HG03066 (cell line): ENCODE data around the gene C15orf40.
A peak's percentile ranks its signal among the peaks of the same experiment; 100 is the strongest.

ENCODE experiments used
- ATAC-seq: cut with Tn5 transposase; IDR thresholded peaks from one replicate; pipeline ENCODE4 v1.9.1; 2021; ENCODE audit warnings: low read depth; ENCODE audit not compliant: unreplicated experiment

Gene C15orf40

GRCh38 chr15:82995076-82995475 lies 16.4 kb downstream of the C15orf40 start:
- no peak for ATAC-seq

- no peak for ATAC-seq
Observed at GRCh38 chr15:82993144-82993543, 18.3 kb downstream of the C15orf40 start.

GRCh38 chr15:82992436-82992998 lies 18.9 kb downstream of the C15orf40 start:
- ATAC-seq, result no peak

- ATAC-seq, result no peak
Observed at GRCh38 chr15:82986442-82986780, 25.0 kb downstream of the C15orf40 start.

- peak; percentile 92 for ATAC-seq
Observed at GRCh38 chr15:82985688-82986441, 25.6 kb downstream of the C15orf40 start, which contains the start of gene RAMAC. RAMAC (plus strand) TSS chr15:82986210; CDS start chr15:82989019, 2,809 bp downstream.

- no peak for ATAC-seq
Observed at GRCh38 chr15:82980981-82981380, 30.5 kb downstream of the C15orf40 start.

GRCh38 chr15:82979726-82980125 lies 31.7 kb downstream of the C15orf40 start:
- no peak for ATAC-seq

- ATAC-seq, result no peak
Observed at GRCh38 chr15:82978438-82978837, 33.0 kb downstream of the C15orf40 start.

- ATAC-seq, result no peak
Observed at GRCh38 chr15:82977076-82977475, 34.4 kb downstream of the C15orf40 start.

- ATAC-seq, result no peak
Observed at GRCh38 chr15:82972990-82973389, 38.4 kb downstream of the C15orf40 start.

GRCh38 chr15:82971218-82971984 lies 40.0 kb downstream of the C15orf40 start:
- no peak for ATAC-seq

GRCh38 chr15:82970696-82971095 lies 40.7 kb downstream of the C15orf40 start:
- no peak for ATAC-seq

- no peak for ATAC-seq
Observed at GRCh38 chr15:82970078-82970686, 41.3 kb downstream of the C15orf40 start.

- ATAC-seq, result no peak
Observed at GRCh38 chr15:82969353-82969752, 42.1 kb downstream of the C15orf40 start.

GRCh38 chr15:82968066-82968465 lies 43.4 kb downstream of the C15orf40 start:
- ATAC-seq, result no peak

- peak; percentile 85 for ATAC-seq
Observed at GRCh38 chr15:82966671-82967071, 44.8 kb downstream of the C15orf40 start.

GRCh38 chr15:82964890-82965289 lies 46.5 kb downstream of the C15orf40 start:
- ATAC-seq, result no peak

GRCh38 chr15:82963471-82964341 lies 47.7 kb downstream of the C15orf40 start:
- ATAC-seq, result no peak

- no peak for ATAC-seq
Observed at GRCh38 chr15:82960766-82961165, 50.7 kb downstream of the C15orf40 start.

GRCh38 chr15:82959423-82959822 lies 52.0 kb downstream of the C15orf40 start:
- no peak for ATAC-seq
